Upper lobe of right lung (tissue), 1 donor: ENCODE results near the gene STK39. TPM values are rescaled to one million over a fixed set of nuclear protein-coding genes. Genes with fewer than 3 reads are reported as not detected.

ENCODE experiments used
- ATAC-seq: fragments of 200-7000 bp; cut with Tn5 transposase; one replicate; pipeline ENCODE4 v1.9.1; 2020; ENCODE audit warnings: mild to moderate bottlenecking, moderate library complexity
- DNase-seq: peaks from one replicate; pipeline ENCODE4 v3.0.0-alpha.2; 2020
- H3K27ac ChIP-seq: fragments of 200-600 bp; one replicate; pipeline ENCODE4 v1.8.0; 2022
- H3K27me3 ChIP-seq: fragments of 200-600 bp; one replicate; pipeline ENCODE4 v1.8.0; 2022; ENCODE audit warnings: mild to moderate bottlenecking
- H3K36me3 ChIP-seq: fragments of 200-600 bp; one replicate; pipeline ENCODE4 v1.8.0; 2022
- H3K4me1 ChIP-seq: fragments of 200-600 bp; one replicate; pipeline ENCODE4 v1.8.0; 2022
- H3K4me3 ChIP-seq: fragments of 200-600 bp; one replicate; pipeline ENCODE4 v1.8.0; 2022; ENCODE audit warnings: mild to moderate bottlenecking
- H3K9me3 ChIP-seq: fragments of 200-600 bp; one replicate; pipeline ENCODE4 v1.8.0; 2022
- CTCF ChIP-seq: fragments of 200-600 bp; IDR thresholded peaks from one replicate; pipeline ENCODE4 v1.8.0; 2022; ENCODE audit warnings: antibody characterized with exemption
- intact Hi-C: fragments of 100-400 bp; cut with DNase I; formaldehyde crosslinking; loops from one replicate; pipeline ENCODE4 v1.11.0; 2022
- total RNA-seq: library from RNA; stranded (reverse); fragmentation: NEBNext Ultra II Directional; extraction: Animal tissue kit (Norgen Biotek cat#: 25700); gene quantifications from one replicate; pipeline ENCODE4 v1.2.1, GENCODE V29; 2021
- donor health status: DM: no; HTN: yes; CAD: no; lungs with severe emphysema.

STK39 gene
- total RNA-seq, 1 donor from 2014 or later, result 13.2 TPM

DNA sequence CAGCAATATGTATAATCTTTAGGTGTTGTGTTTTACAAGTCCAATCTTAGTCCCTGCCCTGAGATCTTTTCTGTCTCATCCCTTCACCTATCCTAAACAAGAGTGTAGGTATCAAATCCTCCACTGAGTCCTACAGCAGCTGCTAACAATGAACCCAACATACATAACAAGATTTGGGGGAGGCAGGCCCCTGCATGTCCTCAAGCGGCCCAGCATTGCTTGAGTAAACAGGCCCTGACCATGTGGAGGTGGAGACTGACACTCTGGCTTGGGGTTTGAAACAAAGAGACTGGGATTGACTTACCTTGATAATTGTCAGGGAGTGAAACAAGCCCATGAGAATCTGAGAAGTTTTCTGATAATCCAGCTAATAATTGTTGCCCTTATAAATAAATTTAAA is 213.4 kb downstream of the STK39 start:
- intact Hi-C loops, result no loop called here
- H3K4me1 ChIP-seq, result no peaks in the 10 kb centered on the region
- no peaks in the 10 kb centered on the region for H3K36me3 ChIP-seq
- no peak for ATAC-seq
- H3K9me3 ChIP-seq, result no peaks in the 10 kb centered on the region
- no peak for DNase-seq
- no peak for TF ChIP-seq CTCF
- no peak overlapping the region for H3K4me3 ChIP-seq
- no peak overlapping the region for H3K27ac ChIP-seq
- H3K27me3 ChIP-seq, result no peaks in the 10 kb centered on the region

- Histone ChIP-seq H3K9me3 (no peaks in the 10 kb centered on the region), H3K4me3 (no peak overlapping the region), H3K27me3 (no peaks in the 10 kb centered on the region), H3K4me1 (no peaks in the 10 kb centered on the region), H3K27ac (no peak overlapping the region), H3K36me3 (no peaks in the 10 kb centered on the region)
- TF ChIP-seq CTCF, result no peak
- intact Hi-C loops, result no loop called here
- no peak for ATAC-seq
- no peak for DNase-seq
These were observed 215.3 kb downstream of the STK39 start for GRCh38 chr2:168032091-168032490.

DNA sequence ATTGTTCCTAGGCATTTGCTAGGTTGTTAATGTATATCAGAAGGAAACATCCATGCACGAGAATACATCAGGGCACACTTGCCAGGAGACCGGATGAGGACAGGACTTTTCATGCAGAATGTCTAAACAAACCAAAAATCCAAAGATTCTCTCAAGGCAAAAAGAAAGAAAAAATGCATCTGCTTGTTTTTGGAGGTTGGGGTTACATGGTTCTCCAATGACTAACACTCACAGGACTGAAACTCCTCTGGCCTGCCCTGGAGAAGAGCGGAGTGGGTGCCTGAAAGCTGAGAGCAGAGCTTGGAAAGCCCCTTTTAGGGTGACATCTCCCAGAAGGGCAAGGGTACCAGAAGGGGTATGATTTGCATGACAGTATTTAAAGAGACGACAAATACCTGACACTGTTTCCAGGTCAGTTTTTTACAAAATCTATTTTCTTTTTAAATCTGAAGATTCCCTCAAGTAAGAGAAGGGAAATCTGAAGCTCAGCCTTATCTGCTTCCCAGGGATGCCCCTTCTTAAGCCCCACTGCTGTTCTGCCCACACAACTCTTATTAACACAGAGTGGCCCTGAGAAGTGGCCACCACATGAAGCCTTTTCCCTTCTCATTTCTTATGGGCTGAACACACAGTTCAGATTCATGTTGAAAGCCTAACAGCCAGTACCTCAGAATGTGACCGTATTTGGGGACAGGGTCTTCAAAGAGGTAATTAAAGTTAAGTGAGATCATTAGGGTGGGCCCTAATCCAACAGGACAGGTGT is 216.4 kb downstream of the STK39 start:
- DNase-seq, result no peak
- Histone ChIP-seq H3K4me1 (no peaks in the 10 kb centered on the region), H3K36me3 (no peaks in the 10 kb centered on the region), H3K9me3 (no peaks in the 10 kb centered on the region), H3K27ac (no peak overlapping the region), H3K27me3 (no peaks in the 10 kb centered on the region), H3K4me3 (no peak overlapping the region)
- no peak for ATAC-seq
- intact Hi-C loops, result no loop called here
- TF ChIP-seq CTCF, result no peak

DNA sequence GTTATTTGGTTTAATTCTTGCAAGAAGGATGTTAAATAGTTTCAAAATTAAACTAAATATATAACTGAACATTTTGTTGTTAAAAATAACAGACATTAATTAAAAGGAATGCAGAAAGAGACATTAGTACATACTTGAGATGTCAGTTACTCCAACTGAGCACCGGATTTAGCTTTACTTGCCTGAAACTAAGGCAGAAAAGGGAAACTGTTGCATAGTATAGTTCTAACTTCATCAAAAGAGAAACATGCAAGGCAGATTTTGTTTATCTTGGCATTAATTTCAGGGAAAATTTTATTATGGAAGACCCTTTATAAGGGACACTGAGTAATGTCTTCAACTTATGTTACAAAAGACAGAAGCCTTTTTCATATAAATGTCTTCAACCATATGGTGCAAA is 218.3 kb downstream of the STK39 start:
- intact Hi-C loops, result no loop called here
- Histone ChIP-seq H3K27me3 (no peaks in the 10 kb centered on the region), H3K4me3 (no peak overlapping the region), H3K27ac (no peak overlapping the region), H3K4me1 (no peaks in the 10 kb centered on the region), H3K9me3 (no peaks in the 10 kb centered on the region), H3K36me3 (no peaks in the 10 kb centered on the region)
- no peak for ATAC-seq
- DNase-seq, result no peak
- no peak for TF ChIP-seq CTCF

- no peaks in the 10 kb centered on the region for H3K36me3 ChIP-seq
- intact Hi-C loops, result no loop called here
- no peak overlapping the region for H3K27ac ChIP-seq
- TF ChIP-seq CTCF, result no peak
- no peaks in the 10 kb centered on the region for H3K4me1 ChIP-seq
- no peak overlapping the region for H3K4me3 ChIP-seq
- ATAC-seq (no peak), DNase-seq (no peak)
- no peaks in the 10 kb centered on the region for H3K9me3 ChIP-seq
- no peaks in the 10 kb centered on the region for H3K27me3 ChIP-seq
These were observed 219.0 kb downstream of the STK39 start for GRCh38 chr2:168028362-168028761.
